Nephron progenitor cell (in vitro differentiated cells): Measurements from ENCODE around the gene GPR152.
"Not testable (repeated sequence)": the region's sequence is repeated elsewhere in the genome, so short reads cannot be mapped to it uniquely, and the experiment has no call there.

ENCODE experiments used
- DNase-seq: peaks from one replicate; pipeline ENCODE4 v3.0.0; 2021
- H3K27ac Mint-ChIP-seq: 2 replicates; pipeline ENCODE4 v1.8.0; 2021; ENCODE audit warnings: mild to moderate bottlenecking, moderate library complexity, mixed read lengths
- H3K27me3 Mint-ChIP-seq: 2 replicates; pipeline ENCODE4 v1.8.0; 2021; ENCODE audit warnings: mild to moderate bottlenecking, low read depth, mixed read lengths; ENCODE audit not compliant: poor library complexity
- H3K36me3 Mint-ChIP-seq: 2 replicates; pipeline ENCODE4 v1.8.0; 2021; ENCODE audit warnings: low read depth, mixed read lengths
- H3K4me1 Mint-ChIP-seq: 2 replicates; pipeline ENCODE4 v1.8.0; 2021; ENCODE audit warnings: mixed read lengths
- H3K4me3 Mint-ChIP-seq: 2 replicates; pipeline ENCODE4 v1.8.0; 2021; ENCODE audit warnings: mild to moderate bottlenecking, moderate library complexity, mixed read lengths
- H3K9me3 Mint-ChIP-seq: 2 replicates; pipeline ENCODE4 v1.8.0; 2021; ENCODE audit warnings: mild to moderate bottlenecking, moderate library complexity, mixed read lengths
- CTCF ChIP-seq: fragments of 200-600 bp; sonication (generic); IDR thresholded peaks from 2 replicates; pipeline ENCODE4 v1.5.0; 2021; ENCODE audit warnings: antibody characterized with exemption

Gene GPR152

GRCh38 chr11:67404515-67405195, 47.9 kb downstream of the GPR152 start:
- TF ChIP-seq CTCF = no peak
- DNase-seq = no peak
- Mint-ChIP-seq H3K36me3 (no peaks in the 10 kb centered on the region), H3K4me3 (no peak overlapping the region), H3K4me1 (peaks cover 36% of the 10 kb centered on the region), H3K27ac (peak overlapping the region; percentile 73), H3K27me3 (peaks cover 4% of the 10 kb centered on the region), H3K9me3 (no peaks in the 10 kb centered on the region)

- not testable (repeated sequence) for H3K4me3 Mint-ChIP-seq, H3K36me3 Mint-ChIP-seq, H3K9me3 Mint-ChIP-seq, DNase-seq, H3K27me3 Mint-ChIP-seq
- H3K4me1 Mint-ChIP-seq = peaks cover 40% of the 10 kb centered on the region
- peak overlapping the region; percentile 93 for H3K27ac Mint-ChIP-seq
Measured at GRCh38 chr11:67403085-67403484, 49.4 kb downstream of the GPR152 start.

- not testable (repeated sequence) for H3K27ac Mint-ChIP-seq, H3K4me3 Mint-ChIP-seq, H3K27me3 Mint-ChIP-seq, H3K9me3 Mint-ChIP-seq, DNase-seq, H3K36me3 Mint-ChIP-seq
- H3K4me1 Mint-ChIP-seq = peaks cover 41% of the 10 kb centered on the region
Measured at GRCh38 chr11:67402192-67402839, 50.2 kb downstream of the GPR152 start.

- Mint-ChIP-seq H3K36me3 (peaks cover 4% of the 10 kb centered on the region), H3K27ac (no peak within 1 kb of the TSS), H3K9me3 (no peaks in the 10 kb centered on the region), H3K27me3 (no peaks in the 10 kb centered on the region), H3K4me1 (peaks cover 44% of the 10 kb centered on the region), H3K4me3 (peak within 1 kb of the TSS; percentile 85)
- TF ChIP-seq CTCF = peak; percentile 23
- DNase-seq = peak; percentile 94
Measured at GRCh38 chr11:67401495-67402191, 50.9 kb downstream of the GPR152 start, which contains the start of gene PPP1CA. Gene PPP1CA, minus strand, starts transcription at chr11:67401858. Its CDS starts 76 bp downstream, at chr11:67401782.
